ENCODE measurements around the gene ZDHHC3. TPM values are rescaled to one million over a fixed set of nuclear protein-coding genes. Genes with fewer than 3 reads are reported as not detected.

ZDHHC3 gene
- total RNA-seq, 1 experiment from 2014 or later: 40.1 TPM

DNA sequence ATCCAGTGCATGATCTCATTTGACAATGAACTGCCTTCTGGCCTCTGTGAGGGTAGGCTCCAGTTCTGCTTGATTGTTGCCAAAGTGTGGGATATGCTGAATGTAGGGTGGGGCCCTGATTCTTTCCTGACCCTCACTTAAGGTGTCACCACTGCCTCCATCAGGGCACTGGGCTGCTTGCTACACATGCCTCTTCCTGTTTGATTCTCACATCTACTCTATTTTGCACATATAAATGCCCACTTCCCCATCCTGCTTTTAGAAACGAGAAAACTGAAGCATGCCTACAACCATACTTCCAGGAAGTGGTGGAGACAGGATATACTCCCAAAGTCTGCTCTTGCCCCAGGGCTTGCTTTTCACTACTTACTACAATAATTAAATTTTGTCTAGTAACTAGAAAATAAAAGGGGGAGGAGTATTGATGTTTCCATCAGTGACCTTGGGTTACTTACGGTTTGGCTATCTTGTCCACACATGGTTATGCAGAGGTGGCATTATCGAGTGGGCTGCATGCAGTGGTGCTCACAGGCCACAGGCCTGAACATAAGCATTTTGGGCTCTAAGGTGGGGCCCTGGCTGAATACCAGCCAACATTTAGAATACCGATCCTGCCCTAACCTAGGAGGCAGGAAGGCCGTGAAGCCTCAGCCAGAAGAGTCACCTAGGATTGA is 6.7 kb downstream of the ZDHHC3 start:
- peaks cover 42% of the 10 kb centered on the region for H3K4me1 Mint-ChIP-seq (ENCODE audit: insufficient read depth, unreplicated experiment)
- BruUV-seq (replicated peaks): no TSS peak
- no peak overlapping the region for H3K4me3 Mint-ChIP-seq (ENCODE audit: unreplicated experiment)

GRCh38 chr3:44968447-44968858 is 7.5 kb downstream of the ZDHHC3 start:
- Mint-ChIP-seq H3K9me3 (ENCODE audit: unreplicated experiment) (no peaks in the 10 kb centered on the region), H3K4me1 (ENCODE audit: insufficient read depth, unreplicated experiment) (peaks cover 48% of the 10 kb centered on the region), H3K27me3 (ENCODE audit: insufficient read depth, unreplicated experiment) (no peaks in the 10 kb centered on the region), H3K36me3 (ENCODE audit: insufficient read depth, unreplicated experiment) (peaks cover 6% of the 10 kb centered on the region), H3K4me3 (ENCODE audit: unreplicated experiment) (no peak overlapping the region), H3K27ac (ENCODE audit: low read depth, unreplicated experiment) (peak overlapping the region; percentile 85)
- intact Hi-C loops (cut with micrococcal nuclease): no loop called here
- POLR2A ChIA-PET: interaction anchor here (0.6 to 4.3 kb wide), 4 partner anchors 8 to 343 kb away, joined by 3 to 76 read pairs (median 6); partner anchors contain the start of genes EXOSC7 and ZDHHC3
- BruUV-seq (replicated peaks): no TSS peak
- CTCF ChIA-PET: interaction anchor here (0.7 to 0.9 kb wide), 2 partner anchors 13 to 21 kb away, joined by 3 read pairs; no protein-coding TSS in a partner anchor
- TF ChIP-seq CTCF (IDR thresholded peaks at IDR 0.05; ENCODE audit: unreplicated experiment): no peak
- no peak for DNase-seq (ENCODE audit: unreplicated experiment)

More for the DNA sequence above, 6.7 kb downstream of the ZDHHC3 start:
- intact Hi-C loops (cut with micrococcal nuclease): no loop called here
- H3K36me3 Mint-ChIP-seq (ENCODE audit: insufficient read depth, unreplicated experiment): peaks cover 6% of the 10 kb centered on the region
- ChIA-PET POLR2A (interaction anchor here (1.0 kb wide), 1 partner anchor 344 kb away, joined by 3 read pairs; no protein-coding TSS in a partner anchor), CTCF (interaction anchor here (0.7 to 0.9 kb wide), 2 partner anchors 14 to 22 kb away, joined by 3 read pairs; no protein-coding TSS in a partner anchor)
- no peak for DNase-seq (ENCODE audit: unreplicated experiment)
- no peaks in the 10 kb centered on the region for H3K27me3 Mint-ChIP-seq (ENCODE audit: insufficient read depth, unreplicated experiment)
- H3K27ac Mint-ChIP-seq (ENCODE audit: low read depth, unreplicated experiment): peak overlapping the region; percentile 85
- no peak for TF ChIP-seq CTCF (IDR thresholded peaks at IDR 0.05; ENCODE audit: unreplicated experiment)
- no peaks in the 10 kb centered on the region for H3K9me3 Mint-ChIP-seq (ENCODE audit: unreplicated experiment)

DNA sequence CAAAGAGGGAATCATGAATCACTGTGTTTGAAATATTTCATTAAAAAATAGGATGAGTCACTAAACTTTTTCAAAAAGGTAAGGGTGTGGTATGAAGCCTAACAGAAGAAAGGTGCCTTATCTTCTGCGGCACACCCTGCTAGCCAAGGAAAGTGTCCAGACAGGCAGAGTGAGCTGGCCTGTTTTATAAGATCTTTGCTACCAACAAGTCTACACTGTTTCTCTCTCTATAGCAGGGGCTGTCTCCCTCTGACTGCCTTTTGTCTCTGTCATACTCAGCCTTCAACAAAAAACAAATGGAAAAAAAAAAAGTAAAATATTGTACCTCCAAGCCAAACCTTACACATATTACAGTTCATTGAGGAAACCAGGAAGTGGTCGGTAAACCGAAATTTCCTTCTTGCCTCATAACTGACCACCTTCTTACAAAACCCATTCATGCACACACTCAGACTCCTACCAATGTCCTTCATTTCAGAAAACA is 9.1 kb downstream of the ZDHHC3 start:
- Mint-ChIP-seq H3K4me3 (ENCODE audit: unreplicated experiment) (peak overlapping the region; percentile 15), H3K27ac (ENCODE audit: low read depth, unreplicated experiment) (peak overlapping the region; percentile 85), H3K9me3 (ENCODE audit: unreplicated experiment) (no peaks in the 10 kb centered on the region), H3K4me1 (ENCODE audit: insufficient read depth, unreplicated experiment) (peaks cover 61% of the 10 kb centered on the region), H3K27me3 (ENCODE audit: insufficient read depth, unreplicated experiment) (no peaks in the 10 kb centered on the region), H3K36me3 (ENCODE audit: insufficient read depth, unreplicated experiment) (no peaks in the 10 kb centered on the region)
- peak; percentile 66 for DNase-seq (ENCODE audit: unreplicated experiment)
- no peak for TF ChIP-seq CTCF (IDR thresholded peaks at IDR 0.05; ENCODE audit: unreplicated experiment)
- ChIA-PET POLR2A (interaction anchor here (0.5 to 4.3 kb wide), 17 partner anchors 9 to 629 kb away, joined by 3 to 76 read pairs (median 3); partner anchors contain the start of genes EXOSC7 and ZDHHC3), CTCF (interaction anchor here (0.6 to 0.8 kb wide), 3 partner anchors 21 to 714 kb away, joined by 3 read pairs; no protein-coding TSS in a partner anchor)
- no TSS peak for BruUV-seq (replicated peaks)
- intact Hi-C loops (cut with micrococcal nuclease): no loop called here

- Mint-ChIP-seq H3K4me1 (ENCODE audit: insufficient read depth, unreplicated experiment) (peaks cover 61% of the 10 kb centered on the region), H3K27me3 (ENCODE audit: insufficient read depth, unreplicated experiment) (no peaks in the 10 kb centered on the region), H3K4me3 (ENCODE audit: unreplicated experiment) (no peak overlapping the region), H3K27ac (ENCODE audit: low read depth, unreplicated experiment) (no peak overlapping the region), H3K9me3 (ENCODE audit: unreplicated experiment) (no peaks in the 10 kb centered on the region), H3K36me3 (ENCODE audit: insufficient read depth, unreplicated experiment) (no peaks in the 10 kb centered on the region)
- intact Hi-C loops (cut with micrococcal nuclease): no loop called here
- DNase-seq (ENCODE audit: unreplicated experiment): no peak
- CTCF ChIA-PET: interaction anchor here (0.6 kb wide), 1 partner anchor 639 kb away, joined by 3 read pairs; no protein-coding TSS in a partner anchor
- no TSS peak for BruUV-seq (replicated peaks)
- POLR2A ChIA-PET: interaction anchor here (0.6 to 4.3 kb wide), 2 partner anchors 11 to 28 kb away, joined by 3 to 76 read pairs; partner anchors contain the start of genes EXOSC7 and ZDHHC3
- no peak for TF ChIP-seq CTCF (IDR thresholded peaks at IDR 0.05; ENCODE audit: unreplicated experiment)
Observed at GRCh38 chr3:44965165-44965564, 10.8 kb downstream of the ZDHHC3 start.

Measured in MCF 10A (cell line).